Neural crest cell (in vitro differentiated cells): ENCODE results near the gene NDUFV2. TPM values are rescaled to one million over a fixed set of nuclear protein-coding genes. Genes with fewer than 3 reads are reported as not detected.

ENCODE experiments used
- DNase-seq: peaks from one replicate; pipeline ENCODE4 v3.0.0; 2021; ENCODE audit warnings: low read depth, mixed read lengths, low spot score
- H3K27ac Mint-ChIP-seq: one replicate; pipeline ENCODE4 v1.8.0; 2021; ENCODE audit warnings: mild to moderate bottlenecking, mixed read lengths; ENCODE audit not compliant: unreplicated experiment
- H3K27me3 Mint-ChIP-seq: 2 replicates; pipeline ENCODE4 v1.8.0; 2021; ENCODE audit warnings: low read depth, mild to moderate bottlenecking, mixed read lengths
- H3K36me3 Mint-ChIP-seq: 2 replicates; pipeline ENCODE4 v1.8.0; 2021; ENCODE audit warnings: low read depth, mild to moderate bottlenecking, mixed read lengths
- H3K4me1 Mint-ChIP-seq: 2 replicates; pipeline ENCODE4 v1.8.0; 2021; ENCODE audit warnings: mixed read lengths
- H3K4me3 Mint-ChIP-seq: one replicate; pipeline ENCODE4 v1.8.0; 2021; ENCODE audit warnings: mild to moderate bottlenecking, mixed read lengths
- H3K9me3 Mint-ChIP-seq: 2 replicates; pipeline ENCODE4 v1.8.0; 2021; ENCODE audit warnings: mixed read lengths
- total RNA-seq: library from RNA; stranded (reverse); gene quantifications from 2 replicates; pipeline ENCODE4 v1.2.1, GENCODE V29; 2021
- TF ChIP-seq, protein P1 (sequence below): fragments of 200-600 bp; sonication (generic); conservative IDR thresholded peaks from 2 replicates; pipeline ENCODE4 v1.5.0; 2021; ENCODE audit warnings: antibody characterized with exemption, mild to moderate bottlenecking

Gene NDUFV2
- total RNA-seq, 1 donor from 2014 or later = 144 TPM

DNA sequence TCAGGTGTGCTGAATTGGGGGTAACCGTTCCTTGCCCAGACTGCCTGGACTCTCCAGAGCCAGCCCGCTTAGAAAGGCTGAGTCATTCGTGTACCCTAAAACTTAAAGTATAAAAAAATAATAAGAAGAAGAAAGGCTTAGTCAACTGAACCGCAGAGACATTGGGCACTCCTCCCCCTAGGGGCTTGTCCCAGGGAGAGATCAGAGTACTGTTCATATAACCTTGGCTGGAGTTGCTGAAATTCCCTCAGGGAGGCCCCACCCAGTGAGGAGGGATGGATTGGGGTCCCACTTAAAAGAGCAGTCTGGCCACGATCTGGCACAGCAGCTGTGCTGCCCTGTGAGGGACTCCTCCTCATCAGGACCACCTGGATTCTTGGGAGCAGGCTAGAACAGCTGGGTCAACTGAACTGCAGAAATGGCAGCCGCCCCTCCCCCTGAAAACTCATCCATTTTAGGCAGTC, 71.3 kb downstream of the NDUFV2 start:
- Mint-ChIP-seq H3K9me3 (peaks cover 8% of the 10 kb centered on the region), H3K27me3 (no peaks in the 10 kb centered on the region), H3K4me1 (peaks cover 9% of the 10 kb centered on the region), H3K27ac (no peak overlapping the region), H3K4me3 (no peak overlapping the region), H3K36me3 (peaks cover 27% of the 10 kb centered on the region)
- TF ChIP-seq, protein P1, sequence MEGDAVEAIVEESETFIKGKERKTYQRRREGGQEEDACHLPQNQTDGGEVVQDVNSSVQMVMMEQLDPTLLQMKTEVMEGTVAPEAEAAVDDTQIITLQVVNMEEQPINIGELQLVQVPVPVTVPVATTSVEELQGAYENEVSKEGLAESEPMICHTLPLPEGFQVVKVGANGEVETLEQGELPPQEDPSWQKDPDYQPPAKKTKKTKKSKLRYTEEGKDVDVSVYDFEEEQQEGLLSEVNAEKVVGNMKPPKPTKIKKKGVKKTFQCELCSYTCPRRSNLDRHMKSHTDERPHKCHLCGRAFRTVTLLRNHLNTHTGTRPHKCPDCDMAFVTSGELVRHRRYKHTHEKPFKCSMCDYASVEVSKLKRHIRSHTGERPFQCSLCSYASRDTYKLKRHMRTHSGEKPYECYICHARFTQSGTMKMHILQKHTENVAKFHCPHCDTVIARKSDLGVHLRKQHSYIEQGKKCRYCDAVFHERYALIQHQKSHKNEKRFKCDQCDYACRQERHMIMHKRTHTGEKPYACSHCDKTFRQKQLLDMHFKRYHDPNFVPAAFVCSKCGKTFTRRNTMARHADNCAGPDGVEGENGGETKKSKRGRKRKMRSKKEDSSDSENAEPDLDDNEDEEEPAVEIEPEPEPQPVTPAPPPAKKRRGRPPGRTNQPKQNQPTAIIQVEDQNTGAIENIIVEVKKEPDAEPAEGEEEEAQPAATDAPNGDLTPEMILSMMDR = no peak
- DNase-seq = no peak

DNA sequence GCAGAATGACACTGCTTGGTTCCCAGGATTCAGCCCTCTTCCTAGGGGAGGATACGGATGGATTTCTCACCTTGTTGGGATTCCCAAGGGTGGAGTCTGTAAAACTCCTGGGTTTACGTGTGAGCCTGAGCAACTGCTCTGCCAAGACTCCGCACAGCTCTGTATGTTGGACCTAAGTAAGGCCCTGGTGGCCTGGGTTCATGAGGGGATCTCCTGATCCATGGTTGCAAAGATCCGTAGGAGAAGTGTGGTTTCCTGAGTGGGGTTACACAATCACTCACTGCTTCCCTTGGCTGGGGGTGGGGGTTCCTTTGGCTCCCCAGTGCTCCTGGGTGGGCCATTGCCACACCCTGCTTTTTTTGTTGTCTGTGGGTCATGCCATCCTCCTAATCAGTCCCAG, 71.8 kb downstream of the NDUFV2 start:
- Mint-ChIP-seq H3K27me3 (no peaks in the 10 kb centered on the region), H3K27ac (no peak overlapping the region), H3K4me1 (peaks cover 9% of the 10 kb centered on the region), H3K4me3 (no peak overlapping the region), H3K9me3 (peaks cover 5% of the 10 kb centered on the region), H3K36me3 (peaks cover 23% of the 10 kb centered on the region)
- TF ChIP-seq, protein P1 = no peak
- no peak for DNase-seq

DNA sequence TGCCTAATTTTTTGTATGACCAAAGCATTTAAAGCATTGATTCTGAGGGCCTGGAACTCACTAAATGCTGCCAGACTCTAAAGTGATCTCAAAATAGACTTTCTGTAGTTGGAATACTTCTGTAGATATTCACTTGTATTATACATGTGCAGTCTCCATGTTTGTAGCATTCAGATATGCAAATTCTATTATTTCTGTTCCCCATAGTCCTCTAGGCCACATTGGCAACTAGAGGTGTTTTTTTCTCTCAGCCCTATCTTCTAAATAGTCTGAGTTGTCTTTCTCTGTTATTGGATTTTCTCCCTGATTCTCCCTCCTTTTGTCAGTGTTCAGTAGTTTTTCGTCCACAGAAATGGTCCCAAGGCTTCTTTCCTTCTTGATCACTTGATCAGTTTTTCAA, 72.6 kb downstream of the NDUFV2 start:
- Mint-ChIP-seq H3K4me3 (no peak overlapping the region), H3K4me1 (peaks cover 9% of the 10 kb centered on the region), H3K27ac (no peak overlapping the region), H3K9me3 (peaks cover 3% of the 10 kb centered on the region), H3K36me3 (peaks cover 19% of the 10 kb centered on the region), H3K27me3 (no peaks in the 10 kb centered on the region)
- TF ChIP-seq, protein P1 = no peak
- no peak for DNase-seq

DNA sequence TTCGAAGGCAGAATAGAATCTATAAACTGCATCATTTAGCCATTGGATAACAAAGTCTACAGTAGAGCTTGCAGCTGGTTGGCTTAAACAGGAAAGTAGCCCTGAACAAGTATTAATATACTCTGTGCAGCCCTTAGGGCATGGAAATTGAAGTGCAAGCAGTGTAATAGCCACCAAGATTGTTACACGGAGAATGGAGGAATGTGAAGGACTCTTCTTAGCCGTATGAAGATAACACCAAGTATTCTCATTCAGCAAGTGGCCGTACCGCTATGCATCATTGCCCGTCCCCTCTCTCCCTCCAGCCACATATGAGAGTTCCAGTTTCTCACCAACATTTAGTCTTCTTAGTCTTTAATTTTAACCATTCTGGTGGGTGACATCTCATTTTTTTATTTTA, 74.5 kb downstream of the NDUFV2 start:
- Mint-ChIP-seq H3K4me1 (peaks cover 16% of the 10 kb centered on the region), H3K27ac (no peak overlapping the region), H3K9me3 (no peaks in the 10 kb centered on the region), H3K4me3 (no peak overlapping the region), H3K27me3 (no peaks in the 10 kb centered on the region), H3K36me3 (peaks cover 8% of the 10 kb centered on the region)
- TF ChIP-seq, protein P1 = no peak
- no peak for DNase-seq

DNA sequence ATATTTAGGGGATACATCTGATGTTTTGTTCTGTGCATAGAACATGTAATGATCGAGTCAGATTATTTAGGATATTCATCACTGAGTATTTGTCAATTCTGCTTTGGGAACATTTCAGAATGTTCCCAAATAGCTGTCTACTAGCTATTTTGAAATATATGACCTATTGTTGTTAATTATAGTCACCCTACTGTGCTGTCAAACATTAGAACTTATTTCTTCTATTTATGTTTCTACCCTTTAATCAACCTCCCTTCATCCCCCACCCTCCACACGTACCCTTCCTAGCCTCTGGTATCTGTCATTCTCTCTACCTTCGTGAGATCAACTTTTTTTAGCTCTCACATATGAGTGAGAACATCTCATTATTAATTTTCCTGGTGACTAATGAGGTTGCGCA, 75.0 kb downstream of the NDUFV2 start:
- no peak overlapping the region for H3K27ac Mint-ChIP-seq

More for the DNA sequence above, 75.0 kb downstream of the NDUFV2 start:
- Mint-ChIP-seq H3K4me1 (peaks cover 16% of the 10 kb centered on the region), H3K27me3 (no peaks in the 10 kb centered on the region), H3K4me3 (no peak overlapping the region), H3K36me3 (peaks cover 4% of the 10 kb centered on the region), H3K9me3 (no peaks in the 10 kb centered on the region)
- TF ChIP-seq, protein P1 = no peak
- no peak for DNase-seq
